T-helper 2 cell treated with Interferon-gamma antibody and Interleukin-4, amounts not matched to agents 100 ng/mL and 5 ng/mL, for 36 hours (primary cell): ENCODE results near the gene ECT2. TPM values are rescaled to one million over a fixed set of nuclear protein-coding genes. Genes with fewer than 3 reads are reported as not detected.
"Not testable (repeated sequence)": the region's sequence is repeated elsewhere in the genome, so short reads cannot be mapped to it uniquely, and the experiment has no call there.

Experiments used
- intact Hi-C: fragments of 100-400 bp; cut with micrococcal nuclease; formaldehyde crosslinking; loops from one replicate; pipeline ENCODE4 v1.15.1; 2023
- total RNA-seq: library from RNA; stranded (reverse); gene quantifications from 2 replicates; pipeline ENCODE4 v1.2.3, GENCODE V29; 2022

ECT2 gene
- total RNA-seq, 1 donor from 2014 or later = 52.8 TPM

DNA sequence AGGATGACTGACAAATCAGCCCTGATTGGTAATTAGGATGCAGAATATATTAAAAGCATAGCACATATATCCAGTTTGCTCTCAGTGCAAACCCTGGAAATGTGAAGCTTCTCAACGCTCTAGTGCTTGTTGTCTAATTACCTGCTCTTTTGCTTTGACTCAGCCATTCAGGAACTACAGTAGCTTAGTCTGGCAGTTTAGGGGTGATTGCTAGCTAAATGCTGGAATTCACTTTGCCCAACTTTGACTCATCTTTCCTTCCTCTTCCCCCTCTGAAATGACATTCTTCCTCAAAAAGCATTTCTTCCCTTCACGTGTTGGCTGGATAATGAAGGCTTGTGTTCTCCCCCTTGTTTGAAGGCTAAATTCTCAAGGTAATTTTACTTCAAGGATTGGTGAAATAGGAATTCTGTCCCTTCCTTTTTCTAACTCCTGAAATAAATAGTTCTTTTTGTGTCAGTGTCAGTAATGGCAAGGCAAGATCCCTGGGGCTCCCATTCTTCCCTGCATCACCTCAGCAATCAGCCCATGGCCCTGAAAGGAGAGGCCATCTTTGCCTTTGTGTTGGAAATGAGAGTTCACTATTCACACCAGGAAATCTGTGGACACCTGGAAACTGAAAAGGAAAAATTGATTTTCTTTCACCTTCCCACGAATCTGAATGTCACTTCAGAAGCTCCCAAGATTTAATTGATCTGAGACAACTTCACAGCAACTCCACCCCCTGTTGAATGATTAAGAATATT, 103.6 kb downstream of the ECT2 start:
- intact Hi-C loops = no loop called here

GRCh38 chr3:172855037-172855436, 104.5 kb downstream of the ECT2 start:
- intact Hi-C loops = no loop called here

DNA sequence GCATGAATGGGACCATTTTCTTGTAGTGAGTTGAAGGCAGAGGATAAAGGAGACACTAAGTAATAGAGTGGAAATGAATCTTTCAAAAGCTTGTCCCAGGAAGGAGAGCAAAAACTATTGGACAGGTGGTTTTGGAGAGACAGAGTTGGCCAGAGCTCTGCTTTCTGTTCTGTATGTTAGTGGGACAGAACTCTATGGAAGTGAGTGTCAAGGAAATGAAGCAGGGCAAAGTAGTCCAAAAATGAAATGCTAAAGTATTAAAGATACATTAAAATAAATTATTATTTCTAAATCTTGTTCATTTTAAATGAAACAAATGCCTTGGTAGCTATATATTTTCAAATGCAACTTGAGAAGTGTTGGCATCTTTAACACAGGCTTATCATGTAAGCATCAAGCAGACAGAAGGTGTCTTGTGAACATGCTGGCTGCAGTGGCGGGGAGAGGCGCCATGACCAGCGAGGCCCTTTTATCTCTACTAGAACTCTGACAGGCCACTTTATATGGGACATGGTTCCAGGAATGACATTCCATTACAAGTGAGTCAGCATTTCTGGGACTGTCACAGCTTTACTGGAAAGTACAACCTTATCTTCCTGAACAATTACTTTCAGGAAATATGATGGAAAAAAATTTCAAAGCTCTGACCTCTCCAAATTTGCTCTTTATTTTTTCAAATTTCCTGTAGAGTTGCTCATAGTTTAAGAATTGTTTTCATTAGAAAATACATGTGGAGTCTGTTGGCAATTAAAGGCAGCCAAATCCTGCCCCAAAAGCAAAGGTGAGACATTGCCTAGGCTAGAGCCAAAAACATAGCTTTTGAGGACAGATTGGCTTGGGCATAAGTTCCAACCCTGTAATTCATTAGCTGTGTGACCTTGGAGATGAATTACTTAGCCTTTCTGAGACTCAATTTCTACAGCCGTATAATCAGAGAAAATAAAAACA, 106.5 kb downstream of the ECT2 start:
- intact Hi-C loops = no loop called here

- intact Hi-C loops = no loop called here
These were observed 108.5 kb downstream of the ECT2 start for GRCh38 chr3:172859041-172859440.

- intact Hi-C loops = not testable (repeated sequence)
These were observed 116.3 kb downstream of the ECT2 start for GRCh38 chr3:172866726-172867350.

GRCh38 chr3:172868582-172869200, 118.2 kb downstream of the ECT2 start:
- intact Hi-C loops = no loop called here

GRCh38 chr3:172869368-172869771, 118.8 kb downstream of the ECT2 start:
- intact Hi-C loops = no loop called here

- intact Hi-C loops = no loop called here
These were observed 119.4 kb downstream of the ECT2 start for GRCh38 chr3:172869784-172870518.

Other genes with a start within 250 kb of the ECT2 start
- gene TNFSF10, start 227.3 kb upstream of the ECT2 start, total RNA-seq = 129 and 140 TPM in 2 replicates
- gene NCEH1, start 39.7 kb upstream of the ECT2 start, total RNA-seq = 7.6 and 9.4 TPM in 2 replicates